Activated CD4-positive, alpha-beta T cell treated with anti-CD3 and anti-CD28 coated beads, Interleukin-2, amount 10 ng/mL, durations not matched to agents 7 days and 5 days (primary cell): Measurements from ENCODE around the gene NRIP2. TPM values are rescaled to one million over a fixed set of nuclear protein-coding genes. Genes with fewer than 3 reads are reported as not detected.

Experiments used
- CTCF ChIA-PET: fragments of 350-600 bp; sonication (Branson Sonifier 250); formaldehyde crosslinking; loops from one replicate; lab custom pipeline; 2021; ENCODE audit warnings: antibody characterized with exemption; lab: Charles Lee
- POLR2A ChIA-PET: fragments of 350-600 bp; sonication (Branson Sonifier 250); formaldehyde crosslinking; loops from one replicate; lab custom pipeline; 2021; ENCODE audit warnings: antibody characterized with exemption; lab: Charles Lee
- DNase-seq: peaks from one replicate; pipeline ENCODE4 v3.0.0-alpha.2; 2020
- H3K27ac Mint-ChIP-seq: one replicate; pipeline ENCODE4 v1.8.0; 2021; ENCODE audit warnings: mild to moderate bottlenecking, moderate library complexity, mixed read lengths
- H3K27me3 Mint-ChIP-seq: one replicate; pipeline ENCODE4 v1.8.0; 2021; ENCODE audit warnings: mixed read lengths
- H3K36me3 Mint-ChIP-seq: one replicate; pipeline ENCODE4 v1.8.0; 2021; ENCODE audit warnings: low read depth, mixed read lengths
- H3K4me1 Mint-ChIP-seq: one replicate; pipeline ENCODE4 v1.8.0; 2021; ENCODE audit warnings: mixed read lengths
- H3K4me3 Mint-ChIP-seq: one replicate; pipeline ENCODE4 v1.8.0; 2021; ENCODE audit warnings: mild to moderate bottlenecking, moderate library complexity, mixed read lengths
- H3K9me3 Mint-ChIP-seq: one replicate; pipeline ENCODE4 v1.8.0; 2021; ENCODE audit warnings: mixed read lengths
- total RNA-seq, 2 experiments: library from RNA; stranded (reverse); gene quantifications; one replicate each; pipeline ENCODE4 v1.2.3, GENCODE V29; 2021

Gene NRIP2
- total RNA-seq, 2 experiments from 2014 or later, result not detected

DNA sequence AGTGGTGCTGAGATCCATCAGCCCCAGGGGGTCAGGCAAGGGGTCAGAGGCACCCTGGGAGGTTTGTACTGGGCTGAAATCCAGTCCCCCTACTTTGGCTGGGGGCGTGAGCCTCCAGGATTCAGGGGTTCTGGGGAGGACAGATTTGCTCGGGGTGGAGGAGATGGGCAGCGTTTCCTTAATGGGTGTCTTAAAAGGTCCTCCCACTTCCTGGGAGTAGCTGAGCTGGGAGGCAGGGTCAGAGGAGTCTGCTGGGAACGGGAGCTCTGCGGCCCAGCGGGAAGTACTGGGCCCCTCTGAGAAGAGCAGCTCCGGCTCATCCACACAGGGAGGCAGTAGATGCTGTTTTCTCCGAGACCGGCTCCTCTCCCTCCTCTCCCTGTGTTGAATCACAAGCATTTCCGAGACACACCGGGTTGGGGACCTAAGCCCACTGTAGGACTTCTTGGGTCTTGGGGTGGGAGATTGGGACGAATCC lies 24.1 kb upstream of the NRIP2 start:
- CTCF ChIA-PET, result no interaction called here
- no peak for DNase-seq
- no peak overlapping the region for H3K4me3 Mint-ChIP-seq
- H3K36me3 Mint-ChIP-seq, result peaks cover 40% of the 10 kb centered on the region
- no peaks in the 10 kb centered on the region for H3K9me3 Mint-ChIP-seq
- peaks cover 2% of the 10 kb centered on the region for H3K4me1 Mint-ChIP-seq
- H3K27me3 Mint-ChIP-seq, result no peaks in the 10 kb centered on the region
- H3K27ac Mint-ChIP-seq, result no peak overlapping the region
- POLR2A ChIA-PET, result no interaction called here

DNA sequence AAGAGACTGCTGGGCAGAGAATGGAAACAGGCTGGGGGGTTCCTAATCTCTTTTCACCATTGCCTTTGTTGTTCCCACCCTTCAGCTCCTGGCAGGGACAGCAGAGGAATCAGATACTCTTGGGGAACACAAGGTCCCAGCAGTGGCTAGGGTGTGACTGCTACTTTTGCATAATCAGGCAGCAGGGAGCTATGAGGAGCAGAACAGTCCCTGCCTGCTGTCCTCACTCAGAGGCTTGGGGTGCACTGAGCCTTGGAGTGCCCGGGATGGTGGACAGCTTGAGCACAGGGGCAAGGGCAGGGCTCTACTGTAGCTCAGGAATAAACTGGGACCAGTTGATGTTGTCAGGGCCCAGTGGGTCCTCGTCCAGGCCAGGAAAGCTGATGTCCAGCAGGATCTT lies 23.5 kb upstream of the NRIP2 start:
- no peak overlapping the region for H3K4me3 Mint-ChIP-seq
- ChIA-PET CTCF (interaction anchor here (1.3 kb wide), 1 partner anchor 10 kb away, joined by 9 read pairs; no protein-coding TSS in a partner anchor), POLR2A (no interaction called here)
- peaks cover 38% of the 10 kb centered on the region for H3K36me3 Mint-ChIP-seq
- no peak overlapping the region for H3K27ac Mint-ChIP-seq
- H3K9me3 Mint-ChIP-seq, result no peaks in the 10 kb centered on the region
- H3K4me1 Mint-ChIP-seq, result peaks cover 2% of the 10 kb centered on the region
- H3K27me3 Mint-ChIP-seq, result no peaks in the 10 kb centered on the region
- no peak for DNase-seq

DNA sequence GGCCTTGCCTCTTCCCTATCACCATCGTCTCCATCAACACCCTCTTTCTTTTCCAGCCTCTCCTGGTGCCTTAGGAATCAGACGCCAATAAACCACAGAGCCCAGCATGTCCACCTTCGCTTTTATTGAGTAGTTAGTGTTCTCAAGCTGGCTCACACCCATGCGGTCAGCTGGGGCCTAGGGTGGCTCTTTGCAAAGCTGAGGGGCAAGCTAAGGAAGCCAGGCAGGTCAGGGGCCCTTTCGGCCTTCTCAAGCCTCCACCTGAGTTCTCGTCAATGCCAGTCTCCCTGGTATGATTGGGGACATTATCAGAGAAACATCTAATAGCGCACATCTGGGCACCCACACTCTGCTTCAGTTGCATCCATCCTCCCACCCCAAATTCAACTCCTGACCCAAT lies 22.7 kb upstream of the NRIP2 start:
- Mint-ChIP-seq H3K36me3 (peaks cover 31% of the 10 kb centered on the region), H3K9me3 (no peaks in the 10 kb centered on the region), H3K27me3 (no peaks in the 10 kb centered on the region), H3K27ac (no peak overlapping the region), H3K4me1 (peaks cover 2% of the 10 kb centered on the region), H3K4me3 (no peak overlapping the region)
- DNase-seq, result no peak
- POLR2A ChIA-PET, result no interaction called here
- CTCF ChIA-PET, result interaction anchor here (1.3 kb wide), 2 partner anchors 10 to 44 kb away, joined by 3 to 9 read pairs; partner anchors contain the start of gene ITFG2

DNA sequence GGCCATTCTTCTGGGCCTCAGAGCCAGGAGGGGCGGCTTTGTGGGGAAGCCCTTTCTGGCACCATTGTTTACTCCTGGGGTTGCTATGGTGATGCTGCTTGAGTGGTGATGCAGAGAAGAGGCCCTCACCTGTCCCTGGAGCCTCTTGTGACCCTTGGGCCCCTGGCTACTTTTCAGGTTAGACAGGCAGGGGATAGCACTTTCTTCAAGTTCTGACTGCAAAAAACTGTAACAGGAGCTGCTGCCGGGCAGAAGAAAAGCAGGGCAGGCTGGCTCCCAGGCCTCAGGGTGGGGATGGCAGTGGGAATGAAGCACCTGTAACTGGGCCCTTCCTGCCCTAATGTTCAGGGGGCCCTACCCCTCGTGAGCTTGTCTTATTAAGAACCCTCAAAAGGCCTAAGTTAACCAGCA lies 22.2 kb upstream of the NRIP2 start, which contains the start of gene TEX52:
Gene TEX52, minus strand, starts transcription at position 19 of the 411 bp plus-strand sequence. Its CDS starts 13 bp downstream, at position 6.
- H3K4me3 Mint-ChIP-seq, result no peak within 1 kb of the TSS
- H3K27me3 Mint-ChIP-seq, result no peaks in the 10 kb centered on the region
- no peaks in the 10 kb centered on the region for H3K9me3 Mint-ChIP-seq
- peaks cover 2% of the 10 kb centered on the region for H3K4me1 Mint-ChIP-seq
- CTCF ChIA-PET, result interaction anchor here (1.3 kb wide), 2 partner anchors 11 to 44 kb away, joined by 3 to 9 read pairs; partner anchors contain the start of gene ITFG2
- no peak for DNase-seq
- H3K36me3 Mint-ChIP-seq, result peaks cover 29% of the 10 kb centered on the region
- H3K27ac Mint-ChIP-seq, result peak within 1 kb of the TSS; percentile 31
- POLR2A ChIA-PET, result no interaction called here

DNA sequence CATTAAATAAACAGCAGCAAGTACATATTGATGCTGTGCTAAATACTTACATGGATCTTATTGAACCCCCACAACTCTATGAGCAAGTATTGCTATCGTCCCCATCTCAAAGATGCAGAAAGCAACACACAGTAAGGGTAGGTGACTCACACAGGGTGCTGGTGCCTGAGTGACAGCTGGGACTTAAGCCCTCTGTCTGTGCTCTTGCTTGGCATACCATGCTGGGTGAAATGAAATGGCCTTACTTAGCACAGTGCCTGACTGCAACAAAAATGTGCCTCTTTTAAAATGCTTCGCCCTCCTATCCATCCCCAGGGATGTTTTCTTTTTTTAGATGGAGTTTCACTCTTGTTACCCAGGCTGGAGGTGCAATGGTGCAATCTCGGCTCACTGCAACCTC lies 21.2 kb upstream of the NRIP2 start:
- ChIA-PET POLR2A (no interaction called here), CTCF (interaction anchor here (0.6 kb wide), 1 partner anchor 19 kb away, joined by 6 read pairs; no protein-coding TSS in a partner anchor)
- Mint-ChIP-seq H3K9me3 (no peaks in the 10 kb centered on the region), H3K4me1 (peaks cover 2% of the 10 kb centered on the region), H3K27me3 (no peaks in the 10 kb centered on the region), H3K36me3 (peaks cover 23% of the 10 kb centered on the region), H3K4me3 (no peak overlapping the region), H3K27ac (no peak overlapping the region)
- no peak for DNase-seq

DNA sequence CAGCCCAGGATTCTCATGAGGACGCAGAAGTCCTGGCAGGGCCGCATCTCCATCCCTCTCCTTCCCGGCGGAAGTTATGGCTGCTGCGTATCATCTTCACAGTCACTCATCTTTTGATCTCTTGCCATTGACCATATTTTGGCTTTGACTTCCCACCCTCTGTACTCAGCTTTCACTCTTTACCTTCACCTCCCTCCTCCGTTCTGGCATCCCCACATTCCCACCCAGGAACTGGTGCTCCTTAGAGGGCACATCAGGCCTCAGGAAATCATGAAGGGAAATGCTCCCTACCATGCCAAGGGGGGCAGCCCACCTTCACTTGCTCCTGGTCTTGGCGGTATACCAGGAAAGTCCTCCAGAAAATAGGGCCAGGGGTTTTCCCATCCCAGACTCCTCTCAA lies 20.7 kb upstream of the NRIP2 start:
- Mint-ChIP-seq H3K4me3 (no peak overlapping the region), H3K9me3 (no peaks in the 10 kb centered on the region), H3K4me1 (peaks cover 2% of the 10 kb centered on the region), H3K27me3 (no peaks in the 10 kb centered on the region), H3K36me3 (peaks cover 22% of the 10 kb centered on the region), H3K27ac (no peak overlapping the region)
- DNase-seq, result no peak
- ChIA-PET POLR2A (no interaction called here), CTCF (interaction anchor here (3.2 kb wide), 1 partner anchor 89 kb away, joined by 7 read pairs; no protein-coding TSS in a partner anchor)

DNA sequence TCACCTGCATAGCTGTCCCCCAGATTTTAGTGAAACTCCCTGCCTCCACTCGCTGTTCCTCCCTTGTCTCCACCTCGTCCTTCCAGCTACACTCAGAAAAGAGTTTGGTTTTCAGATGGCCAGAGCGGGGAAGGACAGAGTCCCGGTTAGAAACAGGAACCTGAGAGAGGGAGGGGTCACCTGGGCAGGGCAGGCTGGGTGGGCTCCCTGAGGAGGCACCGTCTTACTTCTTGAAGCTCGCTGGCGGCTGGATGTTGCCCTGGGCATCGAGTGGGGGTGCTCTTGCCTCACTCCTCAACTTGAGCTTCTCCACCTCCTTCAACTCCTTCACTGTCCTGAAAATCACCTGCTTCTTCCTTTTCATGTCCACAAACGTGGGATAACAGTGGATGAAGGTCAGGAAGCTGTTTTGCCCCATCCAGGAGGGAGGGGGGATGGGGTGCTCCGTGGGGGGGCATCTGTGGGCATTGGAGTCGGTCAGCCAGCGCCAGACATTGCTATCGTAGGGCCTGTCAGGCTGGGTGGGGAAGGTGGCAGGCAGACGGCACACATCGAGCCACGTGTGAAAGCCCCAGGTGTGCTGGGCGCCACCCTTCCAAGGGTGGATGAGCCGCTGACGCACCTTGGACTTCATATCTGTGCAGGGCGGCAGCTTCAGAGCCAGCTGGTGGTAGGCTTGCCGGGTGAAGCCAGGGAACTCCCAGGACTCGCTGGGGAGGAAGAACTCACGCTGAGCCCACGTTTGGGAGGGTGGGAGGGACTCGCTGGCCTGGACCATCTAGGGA lies 20.0 kb upstream of the NRIP2 start:
- CTCF ChIA-PET, result interaction anchor here (1.1 to 3.2 kb wide), 5 partner anchors 10 to 178 kb away, joined by 3 to 7 read pairs (median 4); no protein-coding TSS in a partner anchor
- POLR2A ChIA-PET, result no interaction called here
- H3K4me1 Mint-ChIP-seq, result peaks cover 2% of the 10 kb centered on the region
- DNase-seq, result no peak
- no peak overlapping the region for H3K27ac Mint-ChIP-seq
- no peaks in the 10 kb centered on the region for H3K27me3 Mint-ChIP-seq
- H3K4me3 Mint-ChIP-seq, result no peak overlapping the region
- no peaks in the 10 kb centered on the region for H3K9me3 Mint-ChIP-seq
- peaks cover 16% of the 10 kb centered on the region for H3K36me3 Mint-ChIP-seq

DNA sequence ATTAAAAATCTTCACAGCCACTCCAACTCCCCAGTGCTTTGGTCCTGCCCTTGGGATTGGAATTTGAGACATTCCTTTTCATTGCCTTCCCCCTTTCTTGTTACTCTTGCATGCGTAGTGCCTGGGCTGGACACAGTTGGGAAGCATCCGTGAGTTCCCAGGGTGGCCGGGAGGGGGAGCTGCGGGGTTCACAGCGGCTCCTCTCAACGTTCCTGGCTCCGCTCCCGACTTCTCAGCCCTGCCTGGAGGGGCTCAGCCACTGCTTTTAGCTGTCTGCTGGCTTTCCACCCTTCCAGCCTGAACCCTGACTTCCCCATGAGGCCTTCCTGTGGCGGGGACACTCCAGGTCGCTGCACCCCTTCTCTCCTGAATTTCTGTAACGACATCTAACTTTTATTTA lies 18.8 kb upstream of the NRIP2 start:
- no peak overlapping the region for H3K4me3 Mint-ChIP-seq
- H3K27me3 Mint-ChIP-seq, result no peaks in the 10 kb centered on the region
- ChIA-PET CTCF (interaction anchor here (0.7 to 3.2 kb wide), 8 partner anchors 8 to 224 kb away, joined by 3 to 7 read pairs (median 4); no protein-coding TSS in a partner anchor), POLR2A (no interaction called here)
- H3K4me1 Mint-ChIP-seq, result peaks cover 2% of the 10 kb centered on the region
- H3K27ac Mint-ChIP-seq, result no peak overlapping the region
- no peaks in the 10 kb centered on the region for H3K9me3 Mint-ChIP-seq
- DNase-seq, result peak; percentile 48
- peaks cover 5% of the 10 kb centered on the region for H3K36me3 Mint-ChIP-seq

DNA sequence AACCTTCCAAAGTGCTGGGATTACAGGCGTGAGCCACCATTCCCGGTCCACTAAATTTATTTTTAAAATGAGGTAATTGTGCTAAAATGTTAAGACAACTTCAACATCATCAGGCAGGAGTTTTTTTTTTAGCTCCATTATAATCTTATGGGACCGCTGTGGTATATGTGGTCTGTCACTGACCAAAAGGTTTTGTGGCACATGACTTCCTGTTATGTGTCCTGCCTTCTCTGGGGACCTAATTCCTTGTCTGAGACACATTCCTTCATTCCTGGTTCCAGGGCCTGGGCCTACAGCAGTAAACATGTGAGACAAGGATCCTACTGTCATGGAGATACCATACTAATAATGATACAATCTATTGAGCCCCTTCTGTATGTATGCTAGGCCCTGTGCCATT lies 17.1 kb upstream of the NRIP2 start:
- no peak for DNase-seq
- Mint-ChIP-seq H3K27me3 (no peaks in the 10 kb centered on the region), H3K4me1 (peaks cover 2% of the 10 kb centered on the region), H3K4me3 (no peak overlapping the region), H3K36me3 (peaks cover 1% of the 10 kb centered on the region), H3K27ac (no peak overlapping the region), H3K9me3 (no peaks in the 10 kb centered on the region)
- ChIA-PET CTCF (interaction anchor here (0.6 to 1.1 kb wide), 2 partner anchors 8 to 1820 kb away, joined by 4 read pairs; no protein-coding TSS in a partner anchor), POLR2A (no interaction called here)

DNA sequence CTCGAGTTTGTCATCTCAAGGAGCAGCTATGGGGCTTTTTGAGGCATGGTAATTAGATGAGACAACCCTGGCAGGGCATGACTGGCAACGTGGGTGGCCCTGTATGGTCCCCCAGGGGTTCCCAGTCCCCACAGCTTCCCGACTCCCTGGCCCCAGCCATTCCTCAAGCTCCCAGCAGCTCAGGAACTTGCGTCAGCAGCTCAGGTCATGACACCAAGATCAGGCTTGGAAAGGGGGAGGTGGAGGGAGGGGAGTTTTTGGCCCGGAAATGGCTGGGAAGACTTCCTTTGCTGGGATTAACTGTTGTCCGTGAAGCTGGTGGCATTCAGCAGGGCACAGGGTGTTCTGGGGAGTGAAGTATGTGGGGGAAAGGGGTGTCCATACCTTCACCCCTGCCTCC lies 10.4 kb upstream of the NRIP2 start:
- Mint-ChIP-seq H3K9me3 (no peaks in the 10 kb centered on the region), H3K4me1 (no peaks in the 10 kb centered on the region), H3K27me3 (no peaks in the 10 kb centered on the region), H3K4me3 (no peak overlapping the region), H3K27ac (no peak overlapping the region), H3K36me3 (peaks cover 1% of the 10 kb centered on the region)
- POLR2A ChIA-PET, result no interaction called here
- DNase-seq, result no peak
- CTCF ChIA-PET, result interaction anchor here (1.5 kb wide), 1 partner anchor 9 kb away, joined by 4 read pairs; no protein-coding TSS in a partner anchor

DNA sequence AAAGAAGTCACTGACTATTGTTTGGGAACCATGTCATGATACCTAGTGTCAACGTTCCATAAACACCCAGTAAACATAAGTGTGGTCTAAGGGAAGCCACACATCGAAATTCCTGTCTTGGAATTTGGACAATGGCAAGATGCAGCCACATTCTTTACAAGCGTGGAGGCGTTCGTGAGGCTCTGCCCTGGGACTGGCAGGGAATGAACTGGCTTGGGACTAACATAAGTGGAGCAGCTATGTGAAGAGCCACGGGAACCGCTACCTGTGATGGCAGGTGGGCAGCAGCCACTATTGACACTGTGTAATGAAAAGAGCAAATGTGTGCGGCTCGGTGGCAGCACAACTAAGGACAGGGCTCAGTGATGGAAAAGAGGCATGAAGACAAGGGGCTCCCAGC lies 10.0 kb upstream of the NRIP2 start:
- Mint-ChIP-seq H3K4me1 (no peaks in the 10 kb centered on the region), H3K36me3 (peaks cover 1% of the 10 kb centered on the region), H3K27me3 (no peaks in the 10 kb centered on the region), H3K27ac (no peak overlapping the region), H3K9me3 (no peaks in the 10 kb centered on the region), H3K4me3 (no peak overlapping the region)
- no peak for DNase-seq
- ChIA-PET POLR2A (no interaction called here), CTCF (interaction anchor here (1.5 to 2.1 kb wide), 2 partner anchors 7 to 9 kb away, joined by 4 read pairs; no protein-coding TSS in a partner anchor)

DNA sequence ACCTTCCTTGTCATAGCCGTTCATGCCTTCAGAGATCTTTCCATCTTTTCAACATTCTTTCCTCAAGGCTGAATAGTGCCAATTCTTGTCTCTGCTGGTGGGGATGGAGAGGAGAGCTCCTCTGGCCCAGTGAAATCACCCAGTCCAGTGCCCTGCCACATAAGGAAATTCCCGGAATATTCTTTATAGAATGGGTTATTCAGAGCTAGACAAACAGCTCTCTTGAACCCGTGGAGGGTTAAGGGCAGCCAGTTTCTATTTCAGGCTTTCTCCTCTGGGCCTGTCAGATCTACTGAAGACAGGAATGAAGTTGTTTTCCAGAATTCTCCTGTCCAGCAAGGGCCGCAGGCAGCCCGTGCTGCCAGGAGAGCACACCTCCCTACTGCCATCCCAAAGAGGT lies 8.1 kb upstream of the NRIP2 start:
- CTCF ChIA-PET, result interaction anchor here (1.0 to 2.1 kb wide), 3 partner anchors 9 to 151 kb away, joined by 3 to 4 read pairs (median 3); partner anchors contain the start of gene NRIP2

More for the DNA sequence above, 8.1 kb upstream of the NRIP2 start:
- no peak for DNase-seq
- Mint-ChIP-seq H3K36me3 (peaks cover 1% of the 10 kb centered on the region), H3K4me1 (no peaks in the 10 kb centered on the region), H3K4me3 (no peak overlapping the region), H3K27ac (no peak overlapping the region), H3K9me3 (no peaks in the 10 kb centered on the region), H3K27me3 (no peaks in the 10 kb centered on the region)
- POLR2A ChIA-PET, result no interaction called here
